IPS-NIHi11 (cell line): ENCODE results near the gene ZBTB22.
"Not testable (repeated sequence)": the region's sequence is repeated elsewhere in the genome, so short reads cannot be mapped to it uniquely, and the experiment has no call there.

Experiments
- DNase-seq: peaks from one replicate; pipeline ENCODE4 v3.0.0; 2012; ENCODE audit warnings: mixed read lengths, low spot score

ZBTB22 gene

DNA sequence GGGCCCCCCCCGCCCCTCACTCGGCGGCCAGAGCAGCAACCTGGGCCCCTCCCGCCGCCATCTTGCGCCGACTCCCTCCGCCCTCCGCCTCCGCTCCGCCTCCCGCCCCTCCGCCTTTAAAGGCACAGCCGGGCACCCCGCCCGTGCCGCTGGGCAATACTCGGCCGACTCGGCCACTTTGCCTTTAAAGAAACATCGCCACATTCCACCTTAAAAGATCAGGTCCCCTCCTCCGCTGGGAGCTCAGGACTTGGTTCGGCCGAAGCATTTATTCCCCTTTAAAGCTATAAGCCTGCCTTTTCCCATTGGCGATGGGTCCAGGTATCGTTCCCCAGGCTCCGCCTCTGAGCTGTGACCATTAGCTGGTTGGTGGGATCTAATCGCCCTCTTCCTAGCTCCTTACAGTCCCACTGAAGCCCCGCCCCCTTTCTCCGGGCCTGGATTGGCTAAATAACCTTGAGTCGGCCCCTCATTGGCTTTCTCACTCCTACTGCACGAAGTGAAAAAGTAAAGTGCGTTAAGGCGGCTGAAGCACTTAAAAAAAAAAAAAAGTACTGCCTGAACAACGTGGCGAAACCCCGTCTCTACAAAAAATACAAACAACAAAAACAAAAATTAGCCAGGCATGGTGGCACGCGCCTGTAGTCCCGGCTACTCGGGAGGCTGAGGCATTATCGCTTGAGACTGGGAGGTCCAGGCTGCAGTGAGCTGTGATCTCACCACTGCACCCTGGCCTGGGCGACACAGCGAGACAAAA is at the start of gene ZBTB22:
Gene ZBTB22 (minus strand): TSS at position 76 of the 757 bp plus-strand sequence. CDS start 828 bp downstream, outside the sequence.
- DNase-seq: peak; percentile 86

DNA sequence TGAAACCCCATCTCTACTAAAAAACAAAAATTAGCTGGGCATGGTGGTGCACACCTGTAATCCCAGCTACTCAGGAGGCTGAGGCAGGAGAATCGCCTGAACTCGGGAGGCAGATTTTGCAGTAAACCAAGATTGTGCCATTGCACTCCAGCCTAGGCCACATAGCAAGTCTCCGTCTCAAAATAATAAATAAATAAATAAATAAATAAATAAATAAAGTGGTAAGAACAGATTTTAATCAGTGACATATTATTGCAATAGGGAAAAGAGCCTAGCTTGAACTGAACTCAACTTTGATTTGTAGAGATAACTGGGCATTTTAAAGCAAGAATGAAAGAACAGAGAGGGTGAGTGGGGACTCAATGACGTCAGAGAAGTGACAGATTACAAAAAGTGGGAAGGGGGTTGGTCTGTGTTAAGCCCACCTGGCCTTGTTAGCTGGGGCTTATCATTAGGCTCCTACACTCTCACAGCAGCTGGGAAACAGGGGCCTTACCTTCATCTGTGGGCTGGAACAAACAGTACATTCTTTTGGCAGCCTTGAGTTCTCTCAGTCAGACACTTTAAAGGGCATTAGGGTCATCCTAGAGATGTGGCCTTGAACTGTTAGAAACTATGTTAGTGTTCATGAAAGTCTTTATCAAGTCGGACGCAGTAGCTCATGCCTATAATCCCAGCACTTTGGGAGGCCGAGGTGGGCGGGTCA is 49.6 kb upstream of the ZBTB22 start:
- no peak for DNase-seq

DNA sequence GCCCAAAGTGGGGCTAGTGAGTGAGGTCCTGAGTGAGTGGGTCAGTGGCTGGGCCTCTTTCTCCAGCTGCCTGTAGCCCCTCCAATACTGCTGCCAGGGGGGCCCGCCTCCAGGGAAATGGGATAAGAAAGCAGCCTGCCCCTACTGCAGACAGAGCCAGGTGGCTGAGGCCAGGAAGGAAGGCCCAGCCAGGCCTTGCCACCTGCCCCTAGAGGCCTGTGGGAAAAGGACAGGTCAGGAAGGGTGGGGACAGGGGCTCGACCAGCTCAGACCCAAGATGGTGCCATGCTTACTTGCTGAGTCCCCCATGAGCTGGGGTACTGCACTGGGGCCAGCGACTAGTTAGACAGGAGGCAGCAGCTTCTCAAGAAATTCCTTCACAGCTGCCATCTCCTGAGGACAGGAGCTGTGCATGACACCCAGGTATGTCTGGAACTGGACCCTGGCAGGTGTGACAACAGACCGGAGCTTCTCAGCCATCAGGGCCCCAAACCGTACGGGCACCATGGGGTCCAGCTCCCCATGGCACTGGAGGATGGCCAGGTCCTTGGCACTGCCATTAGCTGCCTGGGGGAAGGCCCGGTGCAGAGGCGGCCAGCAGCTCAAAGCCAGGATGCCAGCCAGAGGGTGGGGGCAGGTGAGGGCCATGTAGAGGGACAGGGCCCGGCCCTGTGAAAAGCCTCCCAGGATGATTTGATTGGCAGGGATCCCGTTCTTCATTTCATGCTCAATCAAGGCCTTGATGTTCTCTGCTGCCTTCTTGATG is 47.8 kb upstream of the ZBTB22 start:
- DNase-seq: not testable (repeated sequence)

GRCh38 chr6:33364475-33365205 is 47.1 kb upstream of the ZBTB22 start:
- DNase-seq: not testable (repeated sequence)

DNA sequence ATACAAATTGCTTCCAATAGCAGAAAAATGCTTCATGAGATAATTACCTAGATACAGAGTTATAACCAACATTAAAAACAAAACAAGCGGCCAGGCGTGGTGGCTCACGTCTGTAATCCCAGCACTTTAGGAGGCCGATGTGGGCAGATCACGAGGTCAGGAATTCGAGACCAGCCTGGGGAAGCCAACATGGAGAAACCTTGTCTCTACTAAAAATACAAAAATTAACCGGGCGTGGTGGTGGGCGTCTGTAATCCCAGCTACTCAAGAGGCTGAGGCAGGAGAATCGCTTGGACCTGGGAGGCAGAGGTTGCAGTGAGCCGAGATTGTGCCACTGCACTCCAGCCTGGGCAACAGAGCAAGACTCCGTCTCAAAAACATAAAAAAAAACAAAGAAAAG is 45.9 kb upstream of the ZBTB22 start:
- DNase-seq: not testable (repeated sequence)

DNA sequence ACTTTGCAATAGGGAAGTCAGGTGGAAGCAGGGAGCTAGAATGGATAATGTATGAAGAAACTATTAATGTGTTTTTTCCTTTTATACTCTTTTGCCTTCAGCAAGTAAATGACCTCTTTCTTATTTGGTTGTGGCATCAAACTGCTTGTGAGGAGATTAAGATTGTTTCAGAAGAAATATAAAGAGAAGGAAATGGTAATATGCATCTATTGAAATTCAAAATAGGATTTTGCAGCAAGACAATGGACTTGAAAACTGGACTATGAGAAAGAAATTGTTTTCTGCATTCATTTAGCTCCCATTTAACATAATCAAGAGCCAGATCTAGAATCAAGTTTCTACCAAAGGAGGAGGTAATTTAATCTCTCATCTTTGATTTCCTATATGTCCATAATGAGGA is 41.8 kb upstream of the ZBTB22 start:
- no peak for DNase-seq

DNA sequence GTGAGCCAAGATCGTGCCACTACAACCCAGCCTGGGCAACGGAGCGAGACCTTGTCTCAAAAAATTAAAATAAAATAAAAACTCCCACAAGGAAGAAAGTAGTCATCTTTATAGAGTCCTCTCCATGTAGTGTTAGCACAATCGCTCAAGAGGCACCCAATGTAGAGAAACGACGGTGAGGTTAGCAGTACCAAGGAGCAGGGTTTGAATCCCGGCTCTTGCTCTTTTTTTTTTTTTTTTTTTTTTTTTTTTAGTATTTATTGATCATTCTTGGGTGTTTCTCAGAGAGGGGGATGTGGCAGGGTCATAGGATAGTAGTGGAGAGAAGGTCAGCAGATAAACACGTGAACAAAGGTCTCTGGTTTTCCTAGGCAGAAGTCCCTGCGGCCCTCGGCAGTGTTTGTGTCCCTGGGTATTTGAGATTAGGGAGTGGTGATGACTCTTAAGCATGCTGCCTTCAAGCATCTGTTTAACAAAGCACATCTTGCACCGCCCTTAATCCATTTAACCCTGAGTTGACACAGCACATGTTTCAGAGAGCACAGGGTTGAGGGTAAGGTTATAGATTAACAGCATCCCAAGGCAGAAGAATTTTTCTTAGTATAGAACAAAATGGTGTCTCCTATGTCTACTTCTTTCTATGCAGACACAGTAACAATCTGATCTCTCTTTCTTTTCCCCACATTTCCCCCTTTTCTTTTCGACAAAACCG is 39.8 kb upstream of the ZBTB22 start:
- DNase-seq: not testable (repeated sequence)

DNA sequence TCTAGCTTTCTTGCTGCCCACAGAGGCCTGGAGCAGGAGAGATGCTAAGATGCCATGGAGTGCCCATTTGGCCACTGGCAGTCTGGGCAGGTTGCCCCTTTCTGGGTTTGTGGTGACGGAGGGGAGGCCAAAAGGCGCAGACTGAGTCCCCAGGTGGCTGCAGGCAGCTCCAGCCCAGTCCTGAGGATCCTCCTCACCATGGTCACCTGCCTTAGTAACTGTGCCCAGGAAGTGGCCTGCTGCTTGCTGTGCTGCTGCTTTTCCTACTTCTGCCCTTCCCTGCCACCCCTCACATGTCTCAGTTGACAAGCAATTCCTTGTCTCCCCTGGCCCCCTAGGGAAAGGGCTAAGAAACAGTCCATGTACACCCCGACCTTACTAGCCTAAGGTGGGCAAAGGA is 38.8 kb upstream of the ZBTB22 start:
- DNase-seq: no peak

DNA sequence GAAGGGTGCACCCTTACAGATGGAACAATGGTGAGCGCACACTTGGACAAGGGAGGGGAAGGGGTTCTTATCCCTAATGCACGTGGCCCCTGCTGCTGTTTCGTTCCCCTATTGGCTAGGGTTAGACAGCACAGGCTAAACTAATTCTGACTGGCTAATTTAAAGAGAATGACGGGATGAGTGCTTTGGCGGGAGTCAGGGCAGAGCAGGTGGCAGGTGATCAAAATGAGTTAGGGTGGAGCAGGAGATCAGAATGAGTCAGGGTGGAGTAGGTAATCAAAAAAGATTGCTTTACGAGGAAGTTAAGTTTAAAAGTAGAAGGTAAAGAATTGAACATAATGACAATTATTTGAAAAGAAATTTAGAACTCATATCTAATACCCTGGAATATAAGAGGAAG is 38.3 kb upstream of the ZBTB22 start:
- DNase-seq: not testable (repeated sequence)

GRCh38 chr6:33347816-33348215 is 30.3 kb upstream of the ZBTB22 start:
- no peak for DNase-seq

GRCh38 chr6:33346972-33347371 is 29.4 kb upstream of the ZBTB22 start:
- DNase-seq: not testable (repeated sequence)

- DNase-seq: peak; percentile 71
Measured at GRCh38 chr6:33344701-33345697, 27.5 kb upstream of the ZBTB22 start.

DNA sequence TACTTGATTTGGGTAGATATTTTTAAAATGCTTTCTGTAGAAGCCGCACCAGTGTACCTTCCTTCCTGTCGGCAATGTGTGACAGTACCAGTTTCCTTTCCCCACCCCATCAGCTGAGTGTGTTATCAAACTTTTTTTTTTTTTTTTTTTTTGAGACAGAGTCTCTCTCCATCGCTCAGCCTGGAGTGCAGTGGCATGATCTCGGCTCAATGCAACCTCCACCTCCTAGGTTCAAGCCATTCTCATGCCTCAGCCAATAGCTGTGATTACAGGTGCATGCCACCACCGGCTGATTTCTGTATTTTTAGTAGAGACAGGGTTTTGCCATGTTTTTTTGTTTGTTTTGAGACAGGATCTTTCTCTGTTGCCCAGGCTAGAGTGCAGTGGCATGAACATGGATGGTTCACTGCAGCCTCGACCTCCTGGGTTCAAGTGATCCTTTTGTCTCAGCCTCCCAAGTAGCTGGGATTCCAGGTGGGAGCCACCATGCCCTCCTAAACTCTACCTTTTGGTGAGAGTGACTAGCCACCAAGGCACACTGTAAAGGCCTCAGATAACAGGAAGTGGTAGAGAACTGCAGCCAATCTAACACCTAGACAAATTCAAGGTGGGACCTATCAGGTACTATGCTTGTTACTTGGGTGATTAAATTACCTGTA is 26.5 kb upstream of the ZBTB22 start:
- DNase-seq: no peak

DNA sequence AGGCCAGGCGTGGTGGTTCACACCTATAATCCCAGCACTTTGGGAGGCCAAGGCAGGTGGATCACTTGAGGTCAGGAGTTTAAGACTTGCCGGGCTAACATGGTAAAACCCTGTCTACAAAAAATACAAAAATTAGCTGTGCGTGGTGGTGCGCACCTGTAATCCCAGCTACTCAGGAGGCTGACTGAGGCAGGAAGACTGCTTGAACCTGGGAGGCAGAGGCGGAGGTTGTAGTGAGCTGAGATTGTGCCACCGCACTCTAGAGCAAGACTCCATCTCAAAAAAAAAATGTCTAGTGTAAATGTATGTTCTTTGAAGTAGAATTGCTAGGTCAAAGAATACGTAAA is 26.0 kb upstream of the ZBTB22 start:
- DNase-seq: not testable (repeated sequence)

- no peak for DNase-seq
Measured at GRCh38 chr6:33339193-33339592, 21.6 kb upstream of the ZBTB22 start.

DNA sequence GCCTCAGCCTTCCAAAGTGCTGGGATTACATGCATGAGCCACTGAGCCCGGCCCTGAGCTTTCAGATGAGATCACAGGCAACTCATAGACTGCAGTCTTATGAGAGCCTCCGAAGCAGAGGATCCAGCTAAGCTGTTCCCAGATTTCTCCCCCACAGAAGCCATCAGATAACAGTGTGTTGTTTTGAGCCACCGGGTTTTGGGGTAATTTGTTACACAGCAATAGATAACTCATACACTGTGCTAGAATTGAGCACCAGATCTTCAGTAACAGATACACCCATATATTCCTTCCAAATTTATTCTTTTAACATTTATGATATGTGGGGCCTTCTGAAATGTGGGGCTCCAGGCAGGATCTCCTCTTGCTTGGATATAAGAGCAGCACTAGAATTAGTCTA is 19.0 kb upstream of the ZBTB22 start:
- no peak for DNase-seq

- no peak for DNase-seq
Measured at GRCh38 chr6:33335916-33336315, 18.4 kb upstream of the ZBTB22 start.

GRCh38 chr6:33333666-33334065 is 16.1 kb upstream of the ZBTB22 start:
- no peak for DNase-seq

GRCh38 chr6:33330736-33331135 is 13.2 kb upstream of the ZBTB22 start:
- DNase-seq: no peak

DNA sequence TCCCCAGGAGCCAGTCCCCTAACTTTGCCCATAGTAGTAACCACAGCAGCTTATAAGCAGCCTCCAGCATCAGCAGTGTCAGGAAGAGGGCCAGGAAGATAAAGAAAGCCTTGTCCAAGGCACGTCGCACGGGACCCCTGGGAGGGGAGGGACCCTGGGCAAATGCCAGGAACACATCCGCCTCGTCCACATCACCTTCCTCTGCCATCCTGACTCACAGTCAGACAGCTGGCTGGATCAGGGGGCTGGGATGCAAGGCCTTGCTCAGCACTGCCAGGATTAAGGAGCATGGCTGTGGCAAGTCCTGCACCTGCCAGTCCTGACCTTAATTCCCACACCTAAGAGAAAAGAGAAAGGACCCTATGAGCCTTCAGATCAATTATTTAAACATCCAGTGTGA is 11.5 kb upstream of the ZBTB22 start:
- DNase-seq: no peak
